HepG2 (cell line): ENCODE measurements around the gene ITIH3. TPM values are rescaled to one million over a fixed set of nuclear protein-coding genes. Genes with fewer than 3 reads are reported as not detected.

Source experiments
- RFX5 ChIP-seq: IDR thresholded peaks from 2 replicates; pipeline ENCODE4 v1.6.1; 2011; ENCODE audit warnings: low read depth, low read length, improper control_type of control experiment
- YEATS2 ChIP-seq: sonication (generic); formaldehyde crosslinking; IDR thresholded peaks from 2 replicates; pipeline ENCODE4 v1.4.0; 2020; ENCODE audit warnings: missing genetic modification reagents, borderline replicate concordance
- ZBTB7A ChIP-seq: sonication (generic); formaldehyde crosslinking; IDR thresholded peaks from 2 replicates; pipeline ENCODE4 v1.8.0; 2022; ENCODE audit warnings: mild to moderate bottlenecking, missing genetic modification reagents
- ZBTB7B ChIP-seq: sonication (generic); formaldehyde crosslinking; IDR thresholded peaks from 2 replicates; pipeline ENCODE4 v1.4.0; 2020; ENCODE audit warnings: missing genetic modification reagents
- polyA plus RNA-seq, 8 experiments: library from polyadenylated mRNA; depleted of rRNA in 3 of 8; stranded (reverse) in 7 of 8; unstranded in 1 of 8; fragments of >200 nt; fragmentation: Illumina TruSeq in 4 of 8; extraction: Trizol in 4 of 8; gene quantifications; 2 replicates each; pipeline versions ENCODE4 v1.2.1 to v1.2.3, GENCODE V29; 2011 to 2016; ENCODE audit warnings: low read depth in 4 of 8, missing spikeins in 1 of 8, mixed read lengths in 1 of 8; ENCODE audit not compliant: insufficient read depth in 1 of 8
- total RNA-seq, 5 experiments: library from RNA; depleted of rRNA; stranded (reverse); fragments of >200 nt; fragmentation: Illumina TruSeq; extraction: Trizol; gene quantifications; 2 replicates each; pipeline ENCODE4 v1.2.3, GENCODE V29; 2016; ENCODE audit warnings: low read depth in 1 of 5
- TF ChIP-seq, protein P1 (sequence below): sonication (generic); formaldehyde crosslinking; IDR thresholded peaks from 2 replicates; pipeline ENCODE4 v1.4.0; 2020; ENCODE audit warnings: missing genetic modification reagents, borderline replicate concordance
- TF ChIP-seq, protein P2 (sequence below): sonication (generic); formaldehyde crosslinking; IDR thresholded peaks from 2 replicates; pipeline ENCODE4 v1.8.0; 2023; ENCODE audit warnings: mild to moderate bottlenecking, missing genetic modification reagents
- TF ChIP-seq, protein P3 (sequence below): sonication (generic); formaldehyde crosslinking; IDR thresholded peaks from 2 replicates; pipeline ENCODE4 v1.4.0; 2020; ENCODE audit warnings: missing genetic modification reagents, borderline replicate concordance
- TF ChIP-seq, protein P4 (sequence below): sonication (generic); formaldehyde crosslinking; conservative IDR thresholded peaks from 2 replicates; pipeline ENCODE4 v1.4.0; 2020; ENCODE audit warnings: missing genetic modification reagents
- TF ChIP-seq, protein P5 (sequence below): sonication (generic); formaldehyde crosslinking; IDR thresholded peaks from 2 replicates; pipeline ENCODE4 v1.8.1; 2022; ENCODE audit warnings: low read depth, mild to moderate bottlenecking, missing genetic modification reagents
- TF ChIP-seq, protein P6 (sequence below): sonication (generic); formaldehyde crosslinking; IDR thresholded peaks from 2 replicates; pipeline ENCODE4 v1.4.0; 2020; ENCODE audit warnings: mild to moderate bottlenecking, missing genetic modification reagents

ITIH3 gene
- total and polyA plus RNA-seq, 2 of the 13 experiments (the other 11 are each of a cell fraction or from before 2014, with no cell fraction given) = 105 to 632 TPM

DNA sequence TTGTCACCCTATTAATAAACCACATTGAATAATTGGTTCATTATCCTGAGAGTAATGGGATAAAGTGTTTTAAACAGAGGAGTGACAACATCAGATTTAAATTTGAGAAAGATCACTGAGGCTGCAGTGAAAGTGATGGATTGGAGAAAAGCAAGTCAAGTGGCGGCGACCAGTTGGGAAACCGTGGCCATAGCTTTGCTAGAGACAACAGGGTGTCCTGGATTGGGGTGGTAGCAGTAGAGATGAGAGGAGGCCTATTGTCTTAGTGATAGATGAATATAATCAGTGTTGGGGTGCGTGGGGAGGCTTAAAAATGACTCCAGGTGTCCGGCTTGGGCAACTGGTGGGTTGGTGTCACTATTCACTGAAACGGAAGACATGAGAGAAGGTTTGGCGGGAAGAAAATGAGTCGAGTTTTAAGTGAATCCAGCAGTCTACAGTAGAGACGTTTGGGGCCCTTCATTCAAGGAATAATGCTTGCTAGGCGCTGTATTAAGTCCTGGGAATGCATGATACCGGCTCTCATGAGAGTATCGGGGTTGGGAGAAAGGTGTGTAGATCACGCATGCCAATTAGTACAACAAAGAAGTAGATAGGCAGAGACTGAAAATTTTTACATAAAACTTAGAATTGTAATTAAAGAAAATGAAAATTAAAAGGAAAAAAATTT lies 24.7 kb upstream of the ITIH3 start (continued):
- TF ChIP-seq, protein P1, sequence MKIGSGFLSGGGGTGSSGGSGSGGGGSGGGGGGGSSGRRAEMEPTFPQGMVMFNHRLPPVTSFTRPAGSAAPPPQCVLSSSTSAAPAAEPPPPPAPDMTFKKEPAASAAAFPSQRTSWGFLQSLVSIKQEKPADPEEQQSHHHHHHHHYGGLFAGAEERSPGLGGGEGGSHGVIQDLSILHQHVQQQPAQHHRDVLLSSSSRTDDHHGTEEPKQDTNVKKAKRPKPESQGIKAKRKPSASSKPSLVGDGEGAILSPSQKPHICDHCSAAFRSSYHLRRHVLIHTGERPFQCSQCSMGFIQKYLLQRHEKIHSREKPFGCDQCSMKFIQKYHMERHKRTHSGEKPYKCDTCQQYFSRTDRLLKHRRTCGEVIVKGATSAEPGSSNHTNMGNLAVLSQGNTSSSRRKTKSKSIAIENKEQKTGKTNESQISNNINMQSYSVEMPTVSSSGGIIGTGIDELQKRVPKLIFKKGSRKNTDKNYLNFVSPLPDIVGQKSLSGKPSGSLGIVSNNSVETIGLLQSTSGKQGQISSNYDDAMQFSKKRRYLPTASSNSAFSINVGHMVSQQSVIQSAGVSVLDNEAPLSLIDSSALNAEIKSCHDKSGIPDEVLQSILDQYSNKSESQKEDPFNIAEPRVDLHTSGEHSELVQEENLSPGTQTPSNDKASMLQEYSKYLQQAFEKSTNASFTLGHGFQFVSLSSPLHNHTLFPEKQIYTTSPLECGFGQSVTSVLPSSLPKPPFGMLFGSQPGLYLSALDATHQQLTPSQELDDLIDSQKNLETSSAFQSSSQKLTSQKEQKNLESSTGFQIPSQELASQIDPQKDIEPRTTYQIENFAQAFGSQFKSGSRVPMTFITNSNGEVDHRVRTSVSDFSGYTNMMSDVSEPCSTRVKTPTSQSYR (CRISPR knock-in tag) = no peak
- TF ChIP-seq, protein P2, sequence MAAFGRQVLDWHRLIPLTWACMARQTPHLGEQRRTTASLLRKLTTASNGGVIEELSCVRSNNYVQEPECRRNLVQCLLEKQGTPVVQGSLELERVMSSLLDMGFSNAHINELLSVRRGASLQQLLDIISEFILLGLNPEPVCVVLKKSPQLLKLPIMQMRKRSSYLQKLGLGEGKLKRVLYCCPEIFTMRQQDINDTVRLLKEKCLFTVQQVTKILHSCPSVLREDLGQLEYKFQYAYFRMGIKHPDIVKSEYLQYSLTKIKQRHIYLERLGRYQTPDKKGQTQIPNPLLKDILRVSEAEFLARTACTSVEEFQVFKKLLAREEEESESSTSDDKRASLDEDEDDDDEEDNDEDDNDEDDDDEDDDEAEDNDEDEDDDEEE (CRISPR knock-in tag) = 0 out of 2 replicates have a peak, but pooled peaks have one; percentile 12
- no peak for TF ChIP-seq ZBTB7B (CRISPR knock-in tag)
- TF ChIP-seq YEATS2 (CRISPR knock-in tag) = no peak
- TF ChIP-seq ZBTB7A = no peak
- TF ChIP-seq, protein P3, sequence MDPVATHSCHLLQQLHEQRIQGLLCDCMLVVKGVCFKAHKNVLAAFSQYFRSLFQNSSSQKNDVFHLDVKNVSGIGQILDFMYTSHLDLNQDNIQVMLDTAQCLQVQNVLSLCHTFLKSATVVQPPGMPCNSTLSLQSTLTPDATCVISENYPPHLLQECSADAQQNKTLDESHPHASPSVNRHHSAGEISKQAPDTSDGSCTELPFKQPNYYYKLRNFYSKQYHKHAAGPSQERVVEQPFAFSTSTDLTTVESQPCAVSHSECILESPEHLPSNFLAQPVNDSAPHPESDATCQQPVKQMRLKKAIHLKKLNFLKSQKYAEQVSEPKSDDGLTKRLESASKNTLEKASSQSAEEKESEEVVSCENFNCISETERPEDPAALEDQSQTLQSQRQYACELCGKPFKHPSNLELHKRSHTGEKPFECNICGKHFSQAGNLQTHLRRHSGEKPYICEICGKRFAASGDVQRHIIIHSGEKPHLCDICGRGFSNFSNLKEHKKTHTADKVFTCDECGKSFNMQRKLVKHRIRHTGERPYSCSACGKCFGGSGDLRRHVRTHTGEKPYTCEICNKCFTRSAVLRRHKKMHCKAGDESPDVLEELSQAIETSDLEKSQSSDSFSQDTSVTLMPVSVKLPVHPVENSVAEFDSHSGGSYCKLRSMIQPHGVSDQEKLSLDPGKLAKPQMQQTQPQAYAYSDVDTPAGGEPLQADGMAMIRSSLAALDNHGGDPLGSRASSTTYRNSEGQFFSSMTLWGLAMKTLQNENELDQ (CRISPR knock-in tag) = no peak
- TF ChIP-seq RFX5 = no peak
- TF ChIP-seq, protein P4, sequence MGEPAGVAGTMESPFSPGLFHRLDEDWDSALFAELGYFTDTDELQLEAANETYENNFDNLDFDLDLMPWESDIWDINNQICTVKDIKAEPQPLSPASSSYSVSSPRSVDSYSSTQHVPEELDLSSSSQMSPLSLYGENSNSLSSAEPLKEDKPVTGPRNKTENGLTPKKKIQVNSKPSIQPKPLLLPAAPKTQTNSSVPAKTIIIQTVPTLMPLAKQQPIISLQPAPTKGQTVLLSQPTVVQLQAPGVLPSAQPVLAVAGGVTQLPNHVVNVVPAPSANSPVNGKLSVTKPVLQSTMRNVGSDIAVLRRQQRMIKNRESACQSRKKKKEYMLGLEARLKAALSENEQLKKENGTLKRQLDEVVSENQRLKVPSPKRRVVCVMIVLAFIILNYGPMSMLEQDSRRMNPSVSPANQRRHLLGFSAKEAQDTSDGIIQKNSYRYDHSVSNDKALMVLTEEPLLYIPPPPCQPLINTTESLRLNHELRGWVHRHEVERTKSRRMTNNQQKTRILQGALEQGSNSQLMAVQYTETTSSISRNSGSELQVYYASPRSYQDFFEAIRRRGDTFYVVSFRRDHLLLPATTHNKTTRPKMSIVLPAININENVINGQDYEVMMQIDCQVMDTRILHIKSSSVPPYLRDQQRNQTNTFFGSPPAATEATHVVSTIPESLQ (CRISPR knock-in tag) = no peak
- TF ChIP-seq, protein P5, sequence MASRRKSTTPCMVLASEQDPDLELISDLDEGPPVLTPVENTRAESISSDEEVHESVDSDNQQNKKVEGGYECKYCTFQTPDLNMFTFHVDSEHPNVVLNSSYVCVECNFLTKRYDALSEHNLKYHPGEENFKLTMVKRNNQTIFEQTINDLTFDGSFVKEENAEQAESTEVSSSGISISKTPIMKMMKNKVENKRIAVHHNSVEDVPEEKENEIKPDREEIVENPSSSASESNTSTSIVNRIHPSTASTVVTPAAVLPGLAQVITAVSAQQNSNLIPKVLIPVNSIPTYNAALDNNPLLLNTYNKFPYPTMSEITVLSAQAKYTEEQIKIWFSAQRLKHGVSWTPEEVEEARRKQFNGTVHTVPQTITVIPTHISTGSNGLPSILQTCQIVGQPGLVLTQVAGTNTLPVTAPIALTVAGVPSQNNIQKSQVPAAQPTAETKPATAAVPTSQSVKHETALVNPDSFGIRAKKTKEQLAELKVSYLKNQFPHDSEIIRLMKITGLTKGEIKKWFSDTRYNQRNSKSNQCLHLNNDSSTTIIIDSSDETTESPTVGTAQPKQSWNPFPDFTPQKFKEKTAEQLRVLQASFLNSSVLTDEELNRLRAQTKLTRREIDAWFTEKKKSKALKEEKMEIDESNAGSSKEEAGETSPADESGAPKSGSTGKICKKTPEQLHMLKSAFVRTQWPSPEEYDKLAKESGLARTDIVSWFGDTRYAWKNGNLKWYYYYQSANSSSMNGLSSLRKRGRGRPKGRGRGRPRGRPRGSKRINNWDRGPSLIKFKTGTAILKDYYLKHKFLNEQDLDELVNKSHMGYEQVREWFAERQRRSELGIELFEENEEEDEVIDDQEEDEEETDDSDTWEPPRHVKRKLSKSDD (CRISPR knock-in tag) = no peak
- TF ChIP-seq, protein P6, sequence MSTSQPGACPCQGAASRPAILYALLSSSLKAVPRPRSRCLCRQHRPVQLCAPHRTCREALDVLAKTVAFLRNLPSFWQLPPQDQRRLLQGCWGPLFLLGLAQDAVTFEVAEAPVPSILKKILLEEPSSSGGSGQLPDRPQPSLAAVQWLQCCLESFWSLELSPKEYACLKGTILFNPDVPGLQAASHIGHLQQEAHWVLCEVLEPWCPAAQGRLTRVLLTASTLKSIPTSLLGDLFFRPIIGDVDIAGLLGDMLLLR (CRISPR knock-in tag) = no peak
